ENCODE results near the gene IL6R.

IL6R gene

GRCh38 chr1:154468535-154469250 is 63.5 kb downstream of the IL6R start:
- TF ChIP-seq CTCF (IDR thresholded peaks at IDR 0.05; ENCODE audit: low read depth, low read length): no peak
- H3K4me3 ChIP-seq (ENCODE audit: low read depth, low read length): no peak overlapping the region
- in situ Hi-C loops (cut with HindIII; ENCODE audit: low sequenced_read_pairs): no loop called here
- no peak for DNase-seq (ENCODE audit: low read depth, low spot score)

- H3K4me3 ChIP-seq (ENCODE audit: low read depth, low read length): no peak overlapping the region
- in situ Hi-C loops (cut with HindIII; ENCODE audit: low sequenced_read_pairs): no loop called here
- TF ChIP-seq CTCF (IDR thresholded peaks at IDR 0.05; ENCODE audit: low read depth, low read length): no peak
- DNase-seq (ENCODE audit: low read depth, low spot score): no peak
Observed at GRCh38 chr1:154469844-154470560, 64.9 kb downstream of the IL6R start.

- no peak for TF ChIP-seq CTCF (IDR thresholded peaks at IDR 0.05; ENCODE audit: low read depth, low read length)
- no peak for DNase-seq (ENCODE audit: low read depth, low spot score)
- no peak overlapping the region for H3K4me3 ChIP-seq (ENCODE audit: low read depth, low read length)
- in situ Hi-C loops (cut with HindIII; ENCODE audit: low sequenced_read_pairs): no loop called here
Observed at GRCh38 chr1:154471304-154471703, 66.2 kb downstream of the IL6R start.

- in situ Hi-C loops (cut with HindIII; ENCODE audit: low sequenced_read_pairs): no loop called here
Observed at GRCh38 chr1:154474802-154475201, 69.7 kb downstream of the IL6R start.

GRCh38 chr1:154476791-154477190 is 71.6 kb downstream of the IL6R start:
- no peak for TF ChIP-seq CTCF (IDR thresholded peaks at IDR 0.05; ENCODE audit: low read depth, low read length)
- H3K4me3 ChIP-seq (ENCODE audit: low read depth, low read length): no peak overlapping the region
- in situ Hi-C loops (cut with HindIII; ENCODE audit: low sequenced_read_pairs): no loop called here
- DNase-seq (ENCODE audit: low read depth, low spot score): no peak

More at GRCh38 chr1:154474802-154475201, 69.7 kb downstream of the IL6R start:
- no peak for TF ChIP-seq CTCF (IDR thresholded peaks at IDR 0.05; ENCODE audit: low read depth, low read length)
- peak; percentile 84 for DNase-seq (ENCODE audit: low read depth, low spot score)
- H3K4me3 ChIP-seq (ENCODE audit: low read depth, low read length): no peak overlapping the region

GRCh38 chr1:154478013-154478412 is 72.9 kb downstream of the IL6R start:
- H3K4me3 ChIP-seq (ENCODE audit: low read depth, low read length): no peak overlapping the region
- no peak for DNase-seq (ENCODE audit: low read depth, low spot score)
- in situ Hi-C loops (cut with HindIII; ENCODE audit: low sequenced_read_pairs): no loop called here
- TF ChIP-seq CTCF (IDR thresholded peaks at IDR 0.05; ENCODE audit: low read depth, low read length): no peak

Measured in astrocyte of the spinal cord (primary cell).